DMS114 treated with DMSO at 0.1 percent for 48 hours (cell line): ENCODE results near the gene ITGA11.

ENCODE experiments used
- DNase-seq: peaks from one replicate; lab custom pipeline; 2025; ENCODE audit not compliant: unreplicated experiment; lab: John Stamatoyannopoulos, UW

ITGA11 gene

GRCh38 chr15:68412218-68412617 lies 19.7 kb downstream of the ITGA11 start:
- DNase-seq = no peak

- no peak for DNase-seq
Observed at GRCh38 chr15:68411735-68412134, 20.2 kb downstream of the ITGA11 start.

GRCh38 chr15:68411343-68411675 lies 20.7 kb downstream of the ITGA11 start:
- DNase-seq = no peak

- DNase-seq = no peak
Observed at GRCh38 chr15:68410466-68411342, 21.3 kb downstream of the ITGA11 start.

- DNase-seq = no peak
Observed at GRCh38 chr15:68409736-68410370, 22.1 kb downstream of the ITGA11 start.

GRCh38 chr15:68408971-68409370 lies 23.0 kb downstream of the ITGA11 start:
- no peak for DNase-seq

GRCh38 chr15:68407886-68408881 lies 23.8 kb downstream of the ITGA11 start:
- no peak for DNase-seq

GRCh38 chr15:68407141-68407885 lies 24.6 kb downstream of the ITGA11 start:
- DNase-seq = no peak

- DNase-seq = no peak
Observed at GRCh38 chr15:68405378-68406250, 26.3 kb downstream of the ITGA11 start.

GRCh38 chr15:68404056-68404798 lies 27.7 kb downstream of the ITGA11 start:
- DNase-seq = no peak

- no peak for DNase-seq
Observed at GRCh38 chr15:68403161-68403941, 28.6 kb downstream of the ITGA11 start.

GRCh38 chr15:68402432-68403160 lies 29.4 kb downstream of the ITGA11 start:
- DNase-seq = no peak

GRCh38 chr15:68401496-68402431 lies 30.2 kb downstream of the ITGA11 start:
- DNase-seq = no peak

- DNase-seq = no peak
Observed at GRCh38 chr15:68400066-68400456, 31.9 kb downstream of the ITGA11 start.

- DNase-seq = no peak
Observed at GRCh38 chr15:68399096-68400065, 32.6 kb downstream of the ITGA11 start.
